HepG2 (cell line): ENCODE results near the gene ANKRD39.

Source experiments
- ARNT ChIP-seq: fragments of 450-650 bp; IDR thresholded peaks from 2 replicates; pipeline ENCODE4 v1.6.1; 2017
- E2F2 ChIP-seq: sonication (generic); formaldehyde crosslinking; IDR thresholded peaks from 2 replicates; pipeline ENCODE4 v1.4.0; 2020; ENCODE audit warnings: missing genetic modification reagents, borderline replicate concordance
- KLF11 ChIP-seq: IDR thresholded peaks from 2 replicates; pipeline ENCODE4 v1.6.1; 2016; ENCODE audit warnings: missing compliant biosample characterization
- POLR2G ChIP-seq: fragments of 200-400 bp; formaldehyde crosslinking; IDR thresholded peaks from 2 replicates; pipeline ENCODE4 v1.6.1; 2018; ENCODE audit warnings: mild to moderate bottlenecking, low read depth, low read length, moderate library complexity
- PRDM15 ChIP-seq: sonication (generic); formaldehyde crosslinking; IDR thresholded peaks from 2 replicates; pipeline ENCODE4 v1.4.0; 2020; ENCODE audit warnings: missing genetic modification reagents
- SMARCC2 ChIP-seq: fragments of 450-650 bp; IDR thresholded peaks from 2 replicates; pipeline ENCODE4 v1.6.1; 2017; ENCODE audit warnings: antibody characterized with exemption, mild to moderate bottlenecking
- TAF1 ChIP-seq: sonication (generic); formaldehyde crosslinking; IDR thresholded peaks from 2 replicates; pipeline ENCODE4 v1.4.0; 2020; ENCODE audit warnings: missing genetic modification reagents
- ZFP36L2 ChIP-seq: sonication (generic); formaldehyde crosslinking; IDR thresholded peaks from 2 replicates; pipeline ENCODE4 v1.4.0; 2020; ENCODE audit warnings: missing genetic modification reagents
- ZNF34 ChIP-seq: sonication (generic); formaldehyde crosslinking; IDR thresholded peaks from 2 replicates; pipeline ENCODE4 v1.4.0; 2020; ENCODE audit warnings: mild to moderate bottlenecking, missing genetic modification reagents, borderline replicate concordance
- ZNF83 ChIP-seq: sonication (generic); formaldehyde crosslinking; IDR thresholded peaks from 2 replicates; pipeline ENCODE4 v1.4.0; 2020; ENCODE audit warnings: missing genetic modification reagents, mild to moderate bottlenecking, borderline replicate concordance

- TF ChIP-seq E2F2 (CRISPR knock-in tag), result no peak
- no peak for TF ChIP-seq POLR2G
- no peak for TF ChIP-seq KLF11 (CRISPR knock-in tag)
- no peak for TF ChIP-seq ZFP36L2 (CRISPR knock-in tag)
- TF ChIP-seq ZNF34 (CRISPR knock-in tag), result no peak
- TF ChIP-seq PRDM15 (CRISPR knock-in tag), result no peak
- no peak for TF ChIP-seq SMARCC2
- no peak for TF ChIP-seq ARNT
- no peak for TF ChIP-seq ZNF83 (CRISPR knock-in tag)
- no peak for TF ChIP-seq TAF1 (CRISPR knock-in tag)
Measured at GRCh38 chr2:96880891-96881273, 23.1 kb upstream of the ANKRD39 start.
